GM21447 (cell line): ENCODE measurements around the gene SRGAP1.
A peak's percentile ranks its signal among the peaks of the same experiment; 100 is the strongest.
"Not testable (repeated sequence)": the region's sequence is repeated elsewhere in the genome, so short reads cannot be mapped to it uniquely, and the experiment has no call there.

ENCODE experiments used
- ATAC-seq: cut with Tn5 transposase; IDR thresholded peaks from one replicate; pipeline ENCODE4 v1.9.1; 2021; ENCODE audit not compliant: unreplicated experiment

SRGAP1 gene

DNA sequence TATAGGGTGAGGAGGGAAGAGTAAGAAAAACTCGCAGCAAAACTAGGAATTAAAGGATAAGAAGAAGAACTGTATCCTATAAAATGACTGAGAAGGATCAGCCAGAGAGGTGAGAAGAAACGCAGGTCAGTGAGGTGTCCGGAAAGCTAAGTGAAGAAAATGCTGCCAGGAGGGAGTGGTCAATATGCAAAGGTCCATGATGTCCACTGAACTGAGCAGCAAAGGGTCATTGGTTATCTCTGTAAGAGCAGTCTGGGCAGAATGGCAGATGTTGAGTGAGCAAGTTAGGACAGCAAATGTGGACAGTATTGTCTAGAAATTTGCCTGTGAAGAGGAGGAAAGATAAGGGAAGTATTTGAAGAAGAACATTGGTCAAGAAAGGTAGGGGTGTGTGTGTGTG lies 155.4 kb downstream of the SRGAP1 start:
- no peak for ATAC-seq

GRCh38 chr12:64001439-64001838 lies 156.9 kb downstream of the SRGAP1 start:
- no peak for ATAC-seq

- no peak for ATAC-seq
Measured at GRCh38 chr12:64004641-64005040, 160.1 kb downstream of the SRGAP1 start.

- no peak for ATAC-seq
Measured at GRCh38 chr12:64006211-64006825, 161.8 kb downstream of the SRGAP1 start.

DNA sequence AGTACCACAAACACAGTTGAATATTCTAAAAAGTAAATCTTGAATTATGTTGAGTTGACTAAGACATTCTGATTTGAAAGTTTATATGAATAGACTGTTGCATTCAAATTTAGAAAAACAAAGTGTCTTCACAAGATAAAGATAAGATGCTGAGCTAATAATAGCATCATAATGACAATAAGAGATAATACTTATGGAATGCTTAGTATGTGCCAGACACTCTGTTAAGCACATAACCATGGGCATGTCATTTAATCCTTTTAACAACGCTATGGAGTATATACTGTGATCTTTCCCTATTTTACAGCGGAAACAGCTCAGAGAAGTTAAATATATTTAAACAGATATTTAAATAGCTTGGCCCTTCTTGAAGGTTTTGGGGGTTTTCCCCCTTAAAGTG lies 163.4 kb downstream of the SRGAP1 start:
- no peak for ATAC-seq

- no peak for ATAC-seq
Measured at GRCh38 chr12:64008596-64008995, 164.1 kb downstream of the SRGAP1 start.

GRCh38 chr12:64009321-64010068 lies 165.0 kb downstream of the SRGAP1 start:
- peak; percentile 60 for ATAC-seq

GRCh38 chr12:64010069-64010686 lies 165.7 kb downstream of the SRGAP1 start:
- peak; percentile 91 for ATAC-seq

DNA sequence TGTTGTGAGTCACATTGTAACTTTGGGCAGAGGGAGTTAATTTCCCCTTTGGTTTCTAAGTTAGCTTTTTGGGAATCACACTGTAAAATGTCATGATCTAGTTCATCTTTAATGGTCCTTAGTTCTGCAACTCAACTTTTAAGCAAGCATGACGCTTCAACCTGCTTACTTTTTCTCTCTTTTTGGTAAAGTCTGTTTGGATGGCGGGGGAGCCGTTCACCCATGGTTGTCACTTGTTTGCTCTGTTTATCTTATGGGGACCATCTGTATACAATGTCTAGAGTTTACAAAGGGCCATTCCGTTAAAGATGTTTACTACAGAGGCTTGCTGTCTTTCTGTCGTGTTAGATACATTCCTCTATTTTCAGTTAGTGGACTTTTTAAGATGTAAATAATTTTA lies 172.0 kb downstream of the SRGAP1 start:
- no peak for ATAC-seq

- ATAC-seq, result not testable (repeated sequence)
Measured at GRCh38 chr12:64018116-64018515, 173.6 kb downstream of the SRGAP1 start.

DNA sequence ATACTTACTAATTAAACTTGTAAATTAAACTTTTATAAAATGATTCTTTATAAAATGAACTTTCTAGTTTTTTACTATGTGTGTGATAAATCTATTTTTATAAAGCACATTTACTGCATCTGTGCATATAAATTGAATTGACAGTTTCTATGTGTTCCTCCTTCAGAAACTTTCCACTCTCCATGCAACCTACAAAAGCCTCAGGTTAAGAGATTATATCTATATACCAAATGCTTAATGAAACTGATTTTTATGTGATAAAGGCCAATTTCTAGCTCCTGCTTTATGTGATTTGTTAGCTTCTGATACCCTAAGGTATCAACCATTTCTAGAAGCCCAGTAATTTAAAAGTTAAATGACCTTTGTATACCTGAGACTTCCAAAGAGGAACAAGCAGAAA lies 174.0 kb downstream of the SRGAP1 start:
- no peak for ATAC-seq

GRCh38 chr12:64019101-64019500 lies 174.6 kb downstream of the SRGAP1 start:
- ATAC-seq, result no peak

DNA sequence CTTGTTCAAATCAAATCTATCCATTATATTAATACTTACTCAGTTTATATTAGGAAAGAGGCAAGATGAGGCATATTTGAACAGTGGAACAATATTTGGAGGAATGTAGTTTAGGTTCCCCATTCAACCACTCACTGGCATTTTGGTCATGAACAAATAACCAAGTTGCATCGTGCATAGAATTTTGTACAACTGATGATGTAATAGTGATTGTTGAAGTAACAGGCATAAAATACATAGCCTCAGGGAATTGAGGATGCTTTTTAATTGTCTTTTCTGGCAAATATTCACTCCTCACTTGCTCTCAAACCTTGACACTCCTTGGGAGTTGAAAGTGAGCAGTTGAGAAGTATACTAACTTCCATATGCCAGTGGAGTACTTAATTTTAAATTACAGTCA lies 175.2 kb downstream of the SRGAP1 start:
- no peak for ATAC-seq

- ATAC-seq, result no peak
Measured at GRCh38 chr12:64025174-64025958, 180.9 kb downstream of the SRGAP1 start.

DNA sequence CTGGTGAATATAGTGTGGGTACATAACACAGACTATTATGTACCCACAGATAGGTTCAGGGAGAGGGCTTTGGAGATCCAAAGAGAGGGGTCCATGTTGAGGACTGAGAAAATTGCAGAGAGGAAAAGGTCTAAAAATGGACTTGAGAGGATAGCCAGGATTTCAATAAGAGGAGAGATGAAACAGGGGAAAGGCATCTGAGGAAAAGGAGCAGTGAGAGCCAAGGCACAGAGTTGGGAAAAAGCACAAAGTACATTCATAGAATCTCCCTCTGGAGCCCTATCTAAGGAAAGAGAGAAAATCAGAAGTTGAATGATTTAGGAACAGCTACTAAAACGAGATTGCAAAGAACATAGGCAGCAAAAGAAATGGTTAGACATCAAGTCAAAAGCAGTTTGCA lies 182.8 kb downstream of the SRGAP1 start:
- ATAC-seq, result no peak

DNA sequence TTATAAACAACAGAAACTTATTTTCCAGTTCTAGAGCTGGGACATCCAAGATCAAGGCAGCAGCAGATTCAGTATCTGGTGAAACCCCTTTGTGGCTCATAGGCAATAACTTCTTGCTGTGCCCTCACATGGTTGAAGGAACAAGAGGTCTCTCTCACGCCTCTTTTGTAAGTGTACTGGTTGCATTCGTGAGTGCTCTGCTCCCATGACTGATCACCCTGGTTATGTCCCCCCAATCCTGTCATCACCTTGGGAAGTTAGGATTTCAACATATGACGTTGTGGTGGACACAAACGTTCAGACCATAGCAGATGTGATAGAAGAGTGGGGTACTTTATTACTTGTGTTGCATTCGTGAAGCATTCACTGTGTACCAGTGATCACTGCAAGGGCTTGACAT lies 184.0 kb downstream of the SRGAP1 start:
- no peak for ATAC-seq

DNA sequence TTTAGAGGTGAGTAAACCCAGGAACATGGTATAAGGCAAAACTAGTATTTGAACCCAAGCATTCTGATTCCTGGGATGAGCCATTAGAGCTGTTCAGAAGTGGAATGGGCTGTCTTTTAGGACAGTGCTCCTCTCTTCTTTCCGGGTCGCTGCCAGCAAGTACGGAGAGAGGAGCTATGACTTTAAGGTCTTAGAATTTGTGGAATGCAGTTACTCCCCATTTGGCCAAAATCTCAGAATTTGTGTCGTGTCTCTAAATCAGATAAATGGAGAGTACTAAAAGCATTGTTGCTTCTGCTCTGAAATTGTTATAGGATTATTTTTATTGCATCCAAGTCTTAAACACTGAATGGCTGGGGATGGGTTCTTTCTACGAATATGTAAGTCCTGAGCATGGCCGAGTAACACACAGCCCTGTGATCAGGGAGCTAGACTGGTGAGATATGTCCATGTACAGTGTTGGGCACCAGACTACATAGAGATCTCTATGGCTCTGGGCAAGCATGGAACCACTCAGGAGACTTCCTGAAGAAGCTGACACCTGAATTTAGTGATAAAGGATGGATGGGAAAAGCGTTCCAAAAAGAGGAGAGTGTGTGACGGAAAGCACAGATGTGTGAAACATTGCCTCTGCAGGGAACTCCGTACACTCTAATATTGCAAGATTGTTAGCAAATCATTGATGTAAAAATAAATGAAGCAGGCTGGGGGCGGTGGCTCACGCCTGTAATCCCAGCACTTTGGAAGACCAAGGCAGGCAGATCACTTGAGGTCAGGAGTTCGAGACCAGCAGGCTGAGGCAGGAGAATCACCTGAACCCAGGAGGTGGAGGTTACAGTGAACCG lies 184.7 kb downstream of the SRGAP1 start:
- no peak for ATAC-seq

DNA sequence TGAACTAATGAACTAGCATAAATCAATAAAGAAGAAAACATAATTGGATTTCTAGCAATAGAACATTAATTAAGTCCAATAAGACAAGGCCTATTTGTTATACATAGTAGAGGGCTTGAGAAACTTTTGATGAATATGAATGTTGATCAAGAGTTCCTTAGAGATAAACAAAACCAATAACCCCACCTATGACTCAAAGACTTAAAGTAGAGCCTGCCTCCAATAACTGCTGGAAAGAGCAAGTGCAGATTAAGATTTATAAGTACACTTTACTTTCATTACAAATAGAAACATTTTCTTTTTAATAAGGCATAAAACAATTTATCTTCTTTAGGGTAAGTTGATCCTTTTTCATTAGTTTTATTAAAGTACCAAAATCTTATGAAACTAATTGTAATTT lies 185.7 kb downstream of the SRGAP1 start:
- ATAC-seq, result no peak

DNA sequence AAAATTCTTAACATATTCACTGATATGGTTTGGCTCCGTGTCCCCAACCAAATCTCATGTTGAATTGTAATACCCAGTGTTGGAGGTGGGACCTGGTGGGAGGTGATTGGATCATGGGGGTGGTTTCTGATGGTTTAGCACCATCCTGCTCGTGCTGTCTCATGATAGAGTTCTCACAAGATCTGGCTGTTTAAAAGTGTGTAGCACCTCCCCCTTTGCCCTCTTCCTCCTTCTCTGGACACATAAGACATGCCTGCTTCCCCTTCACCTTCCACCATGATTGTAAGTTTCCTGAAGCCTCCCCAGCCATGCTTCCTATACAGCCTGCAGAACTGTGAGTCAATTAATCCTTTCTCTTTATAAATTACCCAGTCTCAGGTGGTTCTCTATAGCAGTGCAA lies 189.6 kb downstream of the SRGAP1 start:
- not testable (repeated sequence) for ATAC-seq

GRCh38 chr12:64034901-64035576 lies 190.5 kb downstream of the SRGAP1 start:
- no peak for ATAC-seq
